AG04449 (cell line): ENCODE data around the gene CD52.

ENCODE experiments used
- CTCF ChIA-PET: fragments of 350-600 bp; formaldehyde crosslinking; extraction: SDS; loops from one replicate; lab custom pipeline; 2021; ENCODE audit warnings: antibody characterized with exemption; lab: Yijun Ruan, JAX
- POLR2A ChIA-PET: fragments of 400-600, 350-600 bp; formaldehyde crosslinking; extraction: SDS; loops from one replicate; lab custom pipeline; 2020; ENCODE audit warnings: antibody characterized with exemption, inconsistent platforms; lab: Yijun Ruan, JAX
- DNase-seq: peaks from one replicate; pipeline ENCODE4 v3.0.0-alpha.2; 2010; ENCODE audit warnings: low read depth, low spot score
- H3K4me3 ChIP-seq: 2 replicates; pipeline ENCODE4 v1.5.1; 2011; ENCODE audit warnings: low read depth, mild to moderate bottlenecking, control low read depth, low read length
- TF ChIP-seq, protein P1 (sequence below): IDR thresholded peaks from one replicate; pipeline ENCODE4 v1.5.1; 2011; ENCODE audit warnings: mild to moderate bottlenecking, moderate library complexity, low read length, control low read depth, inconsistent platforms; ENCODE audit not compliant: insufficient read depth; ENCODE audit errors: missing control alignments

CD52 gene

DNA sequence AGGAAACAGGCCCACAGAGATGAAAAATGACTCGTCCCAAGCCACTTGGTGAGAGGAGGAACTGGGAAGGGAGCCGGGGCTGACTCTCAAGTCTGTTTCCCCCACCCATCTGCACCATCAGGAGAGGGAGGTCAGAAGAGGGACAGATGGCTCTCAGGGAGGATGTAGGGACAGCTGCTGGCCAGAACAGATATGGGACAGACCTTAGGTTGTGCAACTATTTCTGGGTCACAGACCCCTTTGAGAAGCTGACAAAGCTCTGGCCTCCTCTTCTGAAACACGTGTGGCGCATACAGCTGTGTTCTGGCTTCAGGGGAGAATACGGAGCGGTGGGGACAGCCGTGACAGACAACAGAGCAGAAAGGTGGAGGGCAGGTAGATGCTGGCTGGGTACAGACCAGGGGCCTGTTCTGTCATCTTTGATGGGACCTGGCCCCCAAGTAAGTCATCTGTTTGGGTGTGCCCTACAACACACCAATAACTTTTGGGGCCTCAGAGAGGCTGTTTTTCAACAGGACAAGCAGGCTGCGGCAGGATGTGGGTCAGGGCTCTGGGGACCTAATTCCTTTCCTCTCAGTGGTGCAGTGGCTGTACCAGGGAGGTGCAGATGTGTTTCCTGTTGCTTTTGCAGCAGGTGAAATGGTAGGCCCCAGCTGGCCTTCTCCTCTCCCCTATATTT, 30.6 kb upstream of the CD52 start:
- DNase-seq, result no peak
- CTCF ChIA-PET, result interaction anchor here (1.1 to 5.4 kb wide), 10 partner anchors 12 to 143 kb away, joined by 3 to 37 read pairs (median 24); partner anchors contain the start of gene CEP85
- TF ChIP-seq, protein P1, sequence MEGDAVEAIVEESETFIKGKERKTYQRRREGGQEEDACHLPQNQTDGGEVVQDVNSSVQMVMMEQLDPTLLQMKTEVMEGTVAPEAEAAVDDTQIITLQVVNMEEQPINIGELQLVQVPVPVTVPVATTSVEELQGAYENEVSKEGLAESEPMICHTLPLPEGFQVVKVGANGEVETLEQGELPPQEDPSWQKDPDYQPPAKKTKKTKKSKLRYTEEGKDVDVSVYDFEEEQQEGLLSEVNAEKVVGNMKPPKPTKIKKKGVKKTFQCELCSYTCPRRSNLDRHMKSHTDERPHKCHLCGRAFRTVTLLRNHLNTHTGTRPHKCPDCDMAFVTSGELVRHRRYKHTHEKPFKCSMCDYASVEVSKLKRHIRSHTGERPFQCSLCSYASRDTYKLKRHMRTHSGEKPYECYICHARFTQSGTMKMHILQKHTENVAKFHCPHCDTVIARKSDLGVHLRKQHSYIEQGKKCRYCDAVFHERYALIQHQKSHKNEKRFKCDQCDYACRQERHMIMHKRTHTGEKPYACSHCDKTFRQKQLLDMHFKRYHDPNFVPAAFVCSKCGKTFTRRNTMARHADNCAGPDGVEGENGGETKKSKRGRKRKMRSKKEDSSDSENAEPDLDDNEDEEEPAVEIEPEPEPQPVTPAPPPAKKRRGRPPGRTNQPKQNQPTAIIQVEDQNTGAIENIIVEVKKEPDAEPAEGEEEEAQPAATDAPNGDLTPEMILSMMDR, result no peak
- no peak overlapping the region for H3K4me3 ChIP-seq
- POLR2A ChIA-PET, result no interaction called here

DNA sequence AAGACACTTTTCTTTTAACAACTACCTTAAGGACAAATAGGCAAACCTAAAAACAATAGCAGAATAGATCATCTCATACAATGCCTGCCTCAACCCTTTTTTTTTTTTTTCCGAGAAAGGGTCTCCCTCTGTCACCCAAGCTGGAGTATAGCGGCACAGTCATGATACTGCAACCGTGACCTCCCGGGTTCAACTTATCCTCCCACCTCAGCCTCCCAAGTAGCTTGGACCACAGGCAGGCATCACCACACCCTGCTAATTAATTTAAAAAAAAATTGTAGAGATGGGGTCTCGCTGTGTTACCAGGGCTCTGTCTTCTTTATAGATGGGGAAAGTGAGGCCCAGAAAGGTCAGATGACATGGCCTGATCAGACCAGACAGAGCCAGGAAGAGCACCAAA, 29.9 kb upstream of the CD52 start:
- no peak for DNase-seq
- ChIA-PET POLR2A (interaction anchor here (1.5 kb wide), 1 partner anchor 8 kb away, joined by 5 read pairs; the partner anchor contains the start of gene SH3BGRL3), CTCF (interaction anchor here (1.3 to 5.7 kb wide), 7 partner anchors 11 to 129 kb away, joined by 3 to 36 read pairs (median 7); partner anchors contain the start of genes CEP85 and SH3BGRL3)
- TF ChIP-seq, protein P1, result no peak
- no peak overlapping the region for H3K4me3 ChIP-seq

DNA sequence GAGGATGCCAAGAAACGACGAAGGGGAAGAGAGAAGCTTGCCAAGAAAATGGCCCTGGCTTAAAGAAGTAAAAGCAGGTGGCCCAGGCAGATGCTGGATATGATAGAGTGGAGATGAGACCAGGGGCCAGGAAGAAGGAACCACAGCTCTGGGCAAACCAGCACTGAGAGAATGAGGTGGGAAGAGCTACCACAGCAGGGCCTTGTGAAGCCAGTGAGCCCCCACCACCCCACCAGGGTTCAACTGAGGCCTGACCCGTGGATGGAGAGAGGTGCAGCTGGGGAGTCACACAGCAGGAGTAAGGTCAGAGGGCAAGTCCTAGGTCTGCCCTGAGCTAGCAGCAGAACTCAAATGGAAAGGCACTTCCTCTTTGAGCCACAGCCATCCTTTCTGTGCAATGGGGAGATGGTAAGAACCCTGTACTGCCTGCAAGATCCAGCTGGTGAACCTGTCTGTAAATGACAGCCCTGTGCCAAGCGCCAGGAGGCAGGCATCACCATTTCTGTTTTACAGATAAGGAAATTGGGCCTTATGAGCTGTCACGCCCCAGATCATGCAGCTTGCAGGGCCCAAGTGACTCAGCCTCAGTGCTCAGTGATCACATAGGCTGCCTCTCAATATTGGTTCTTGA, 29.3 kb upstream of the CD52 start:
- TF ChIP-seq, protein P1, result no peak
- no peak for DNase-seq
- no peak overlapping the region for H3K4me3 ChIP-seq
- CTCF ChIA-PET, result interaction anchor here (1.1 to 5.7 kb wide), 11 partner anchors 10 to 129 kb away, joined by 3 to 36 read pairs (median 6); partner anchors contain the start of genes CEP85, SH3BGRL3 and ZNF593
- POLR2A ChIA-PET, result interaction anchor here (1.2 to 1.5 kb wide), 2 partner anchors 8 to 9 kb away, joined by 3 to 5 read pairs; partner anchors contain the start of gene SH3BGRL3

DNA sequence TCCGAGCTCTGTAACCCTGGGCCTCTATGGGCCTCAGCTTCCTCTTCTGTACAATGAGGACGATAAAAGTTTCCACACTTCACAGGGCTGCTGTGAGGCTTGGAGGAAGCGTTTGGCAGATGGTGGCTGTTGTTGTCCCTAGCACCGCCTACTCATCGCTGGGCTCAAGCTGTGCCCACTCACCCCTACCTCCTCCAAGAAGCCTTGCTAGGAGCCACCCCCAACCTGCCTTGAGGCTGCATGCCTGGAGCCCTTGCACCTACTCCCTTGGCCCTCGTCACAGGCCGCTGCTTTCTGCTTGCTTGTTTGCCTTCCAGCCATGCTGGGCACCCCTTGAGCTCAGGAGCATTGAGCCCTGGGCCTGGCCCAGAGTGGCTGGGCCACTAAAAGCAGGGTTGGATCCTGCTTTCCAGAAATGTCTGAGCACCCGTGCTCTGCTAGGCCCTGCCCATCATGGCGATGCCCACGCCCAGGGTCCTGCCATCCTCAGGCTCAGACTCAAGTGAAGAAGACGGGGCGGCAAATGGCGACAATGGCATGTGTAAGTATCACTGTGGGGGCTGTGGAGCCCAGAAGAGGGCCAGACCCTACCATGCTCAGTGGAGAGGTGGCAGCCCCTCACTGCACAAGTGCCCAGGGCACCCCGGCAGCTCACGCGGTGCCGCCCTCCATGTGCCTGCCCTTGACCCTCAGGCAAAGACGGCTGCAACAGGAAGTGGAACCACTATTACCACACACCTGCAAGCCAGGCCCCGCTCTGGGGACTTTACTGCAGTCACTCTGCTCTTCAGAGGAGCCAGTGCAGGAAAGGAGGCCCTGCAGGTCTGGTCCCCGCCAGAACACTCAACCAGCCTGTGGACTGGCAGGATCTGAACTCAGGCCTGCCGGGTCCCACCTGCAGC, 28.3 kb upstream of the CD52 start:
- ChIA-PET POLR2A (interaction anchor here (1.2 to 1.5 kb wide), 2 partner anchors 9 to 10 kb away, joined by 3 to 5 read pairs; partner anchors contain the start of gene SH3BGRL3), CTCF (interaction anchor here (0.9 to 5.7 kb wide), 13 partner anchors 9 to 128 kb away, joined by 3 to 36 read pairs (median 6); partner anchors contain the start of genes CEP85, SH3BGRL3 and ZNF593)
- TF ChIP-seq, protein P1, result no peak
- H3K4me3 ChIP-seq, result no peak overlapping the region
- no peak for DNase-seq

DNA sequence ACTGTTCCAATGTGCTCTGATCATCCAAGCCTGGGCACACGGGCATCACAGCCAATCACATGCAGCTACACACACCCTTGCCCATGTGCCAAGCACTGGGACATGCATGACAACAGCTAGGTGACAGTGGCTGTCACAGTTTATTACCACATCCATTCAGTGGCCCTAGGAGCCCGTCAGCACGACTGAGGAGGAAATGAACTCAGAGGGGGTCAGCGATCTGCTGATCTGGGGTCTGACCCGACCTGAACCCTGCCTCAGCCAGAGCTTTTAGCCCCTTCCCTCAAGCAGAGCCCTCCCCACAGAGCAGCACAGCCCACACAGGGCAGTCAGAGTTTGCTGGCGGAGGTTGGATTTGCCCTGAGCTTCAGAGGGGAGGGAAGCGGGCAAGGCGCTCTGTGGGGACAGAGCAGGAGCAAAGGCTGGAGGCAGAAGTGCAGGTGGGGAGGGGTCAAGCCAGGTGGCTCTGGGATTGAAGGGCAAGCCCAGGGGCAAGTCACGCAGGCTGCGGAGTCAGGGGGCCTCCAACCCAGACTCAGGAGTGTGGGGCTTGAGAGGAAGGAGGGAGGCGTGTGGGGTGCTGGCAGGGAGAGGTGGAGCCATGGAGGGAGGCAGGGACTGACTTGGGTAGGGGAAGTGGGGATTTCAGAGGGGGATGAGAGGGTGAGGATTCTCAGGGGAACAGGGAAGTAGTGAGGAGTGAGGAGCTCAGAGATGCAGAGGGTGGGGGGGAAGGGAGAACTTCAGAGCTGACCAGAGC, 27.5 kb upstream of the CD52 start:
- ChIA-PET POLR2A (no interaction called here), CTCF (interaction anchor here (1.4 to 5.7 kb wide), 3 partner anchors 13 to 56 kb away, joined by 3 to 36 read pairs (median 10); partner anchors contain the start of genes CEP85 and SH3BGRL3)
- no peak overlapping the region for H3K4me3 ChIP-seq
- TF ChIP-seq, protein P1, result no peak
- no peak for DNase-seq
